ENCODE results near the gene MAGI1.

MAGI1 gene

GRCh38 chr3:65503776-65504175 is 534.9 kb downstream of the MAGI1 start:
- Mint-ChIP-seq H3K36me3 (no peaks in the 10 kb centered on the region), H3K4me3 (no peak overlapping the region), H3K4me1 (no peaks in the 10 kb centered on the region), H3K27me3 (no peaks in the 10 kb centered on the region), H3K27ac (no peak overlapping the region), H3K9me3 (peaks cover 7% of the 10 kb centered on the region)
- CTCF ChIA-PET, result no interaction called here
- DNase-seq, result no peak

GRCh38 chr3:65502526-65502925 is 536.2 kb downstream of the MAGI1 start:
- H3K27me3 Mint-ChIP-seq, result no peaks in the 10 kb centered on the region
- CTCF ChIA-PET, result no interaction called here
- H3K36me3 Mint-ChIP-seq, result no peaks in the 10 kb centered on the region
- no peak overlapping the region for H3K27ac Mint-ChIP-seq
- no peaks in the 10 kb centered on the region for H3K4me1 Mint-ChIP-seq
- peaks cover 3% of the 10 kb centered on the region for H3K9me3 Mint-ChIP-seq
- DNase-seq, result no peak
- H3K4me3 Mint-ChIP-seq, result no peak overlapping the region

GRCh38 chr3:65500398-65501306 is 538.1 kb downstream of the MAGI1 start:
- DNase-seq, result no peak
- no peak overlapping the region for H3K4me3 Mint-ChIP-seq
- no peaks in the 10 kb centered on the region for H3K4me1 Mint-ChIP-seq
- H3K27ac Mint-ChIP-seq, result no peak overlapping the region
- CTCF ChIA-PET, result no interaction called here
- peaks cover 3% of the 10 kb centered on the region for H3K9me3 Mint-ChIP-seq
- no peaks in the 10 kb centered on the region for H3K36me3 Mint-ChIP-seq
- H3K27me3 Mint-ChIP-seq, result no peaks in the 10 kb centered on the region

- H3K4me3 Mint-ChIP-seq, result no peak overlapping the region
- H3K27ac Mint-ChIP-seq, result no peak overlapping the region
- CTCF ChIA-PET, result no interaction called here
- no peaks in the 10 kb centered on the region for H3K4me1 Mint-ChIP-seq
- no peak for DNase-seq
- H3K36me3 Mint-ChIP-seq, result no peaks in the 10 kb centered on the region
- no peaks in the 10 kb centered on the region for H3K27me3 Mint-ChIP-seq
- H3K9me3 Mint-ChIP-seq, result peaks cover 3% of the 10 kb centered on the region
These were observed 540.9 kb downstream of the MAGI1 start for GRCh38 chr3:65497846-65498245.

GRCh38 chr3:65497236-65497635 is 541.5 kb downstream of the MAGI1 start:
- Mint-ChIP-seq H3K4me1 (no peaks in the 10 kb centered on the region), H3K36me3 (no peaks in the 10 kb centered on the region), H3K4me3 (no peak overlapping the region), H3K27me3 (no peaks in the 10 kb centered on the region), H3K9me3 (peaks cover 3% of the 10 kb centered on the region), H3K27ac (no peak overlapping the region)
- DNase-seq, result no peak
- CTCF ChIA-PET, result no interaction called here

GRCh38 chr3:65493938-65494337 is 544.8 kb downstream of the MAGI1 start:
- no peaks in the 10 kb centered on the region for H3K4me1 Mint-ChIP-seq
- H3K4me3 Mint-ChIP-seq, result no peak overlapping the region

GRCh38 chr3:65493371-65493882 is 545.3 kb downstream of the MAGI1 start:
- Mint-ChIP-seq H3K4me1 (no peaks in the 10 kb centered on the region), H3K4me3 (no peak overlapping the region), H3K27ac (no peak overlapping the region), H3K27me3 (no peaks in the 10 kb centered on the region), H3K9me3 (peaks cover 4% of the 10 kb centered on the region), H3K36me3 (no peaks in the 10 kb centered on the region)
- no peak for DNase-seq
- CTCF ChIA-PET, result no interaction called here

More at GRCh38 chr3:65493938-65494337, 544.8 kb downstream of the MAGI1 start:
- DNase-seq, result no peak
- Mint-ChIP-seq H3K27me3 (no peaks in the 10 kb centered on the region), H3K36me3 (no peaks in the 10 kb centered on the region), H3K9me3 (peaks cover 4% of the 10 kb centered on the region), H3K27ac (no peak overlapping the region)
- CTCF ChIA-PET, result no interaction called here

GRCh38 chr3:65492249-65492648 is 546.5 kb downstream of the MAGI1 start:
- Mint-ChIP-seq H3K36me3 (no peaks in the 10 kb centered on the region), H3K4me3 (no peak overlapping the region), H3K4me1 (no peaks in the 10 kb centered on the region), H3K27me3 (no peaks in the 10 kb centered on the region), H3K27ac (no peak overlapping the region), H3K9me3 (peaks cover 4% of the 10 kb centered on the region)
- CTCF ChIA-PET, result no interaction called here
- DNase-seq, result no peak

GRCh38 chr3:65490114-65490513 is 548.6 kb downstream of the MAGI1 start:
- H3K4me1 Mint-ChIP-seq, result no peaks in the 10 kb centered on the region
- CTCF ChIA-PET, result no interaction called here
- no peak for DNase-seq

GRCh38 chr3:65489253-65489652 is 549.5 kb downstream of the MAGI1 start:
- H3K4me3 Mint-ChIP-seq, result no peak overlapping the region
- H3K27ac Mint-ChIP-seq, result no peak overlapping the region
- peaks cover 8% of the 10 kb centered on the region for H3K9me3 Mint-ChIP-seq

More at GRCh38 chr3:65490114-65490513, 548.6 kb downstream of the MAGI1 start:
- Mint-ChIP-seq H3K4me3 (no peak overlapping the region), H3K36me3 (no peaks in the 10 kb centered on the region), H3K27me3 (no peaks in the 10 kb centered on the region), H3K9me3 (peaks cover 4% of the 10 kb centered on the region), H3K27ac (no peak overlapping the region)

GRCh38 chr3:65485826-65486469 is 552.8 kb downstream of the MAGI1 start:
- Mint-ChIP-seq H3K9me3 (peaks cover 5% of the 10 kb centered on the region), H3K36me3 (no peaks in the 10 kb centered on the region), H3K4me1 (no peaks in the 10 kb centered on the region), H3K4me3 (no peak overlapping the region), H3K27ac (no peak overlapping the region), H3K27me3 (no peaks in the 10 kb centered on the region)
- DNase-seq, result no peak
- CTCF ChIA-PET, result no interaction called here

More at GRCh38 chr3:65489253-65489652, 549.5 kb downstream of the MAGI1 start:
- CTCF ChIA-PET, result no interaction called here
- Mint-ChIP-seq H3K27me3 (no peaks in the 10 kb centered on the region), H3K36me3 (no peaks in the 10 kb centered on the region), H3K4me1 (no peaks in the 10 kb centered on the region)
- no peak for DNase-seq

- Mint-ChIP-seq H3K27ac (no peak overlapping the region), H3K27me3 (no peaks in the 10 kb centered on the region), H3K36me3 (no peaks in the 10 kb centered on the region), H3K4me3 (no peak overlapping the region), H3K9me3 (peaks cover 4% of the 10 kb centered on the region), H3K4me1 (no peaks in the 10 kb centered on the region)
- CTCF ChIA-PET, result no interaction called here
- DNase-seq, result no peak
These were observed 553.8 kb downstream of the MAGI1 start for GRCh38 chr3:65484964-65485363.

GRCh38 chr3:65483480-65483879 is 555.2 kb downstream of the MAGI1 start:
- no peak overlapping the region for H3K27ac Mint-ChIP-seq
- H3K4me3 Mint-ChIP-seq, result no peak overlapping the region
- H3K4me1 Mint-ChIP-seq, result no peaks in the 10 kb centered on the region
- no peaks in the 10 kb centered on the region for H3K27me3 Mint-ChIP-seq
- no peak for DNase-seq
- peaks cover 4% of the 10 kb centered on the region for H3K9me3 Mint-ChIP-seq
- H3K36me3 Mint-ChIP-seq, result no peaks in the 10 kb centered on the region
- CTCF ChIA-PET, result no interaction called here

GRCh38 chr3:65483011-65483410 is 555.7 kb downstream of the MAGI1 start:
- no peaks in the 10 kb centered on the region for H3K4me1 Mint-ChIP-seq
- no peak overlapping the region for H3K4me3 Mint-ChIP-seq
- CTCF ChIA-PET, result no interaction called here
- DNase-seq, result no peak
- no peak overlapping the region for H3K27ac Mint-ChIP-seq
- H3K9me3 Mint-ChIP-seq, result peaks cover 4% of the 10 kb centered on the region
- no peaks in the 10 kb centered on the region for H3K36me3 Mint-ChIP-seq
- no peaks in the 10 kb centered on the region for H3K27me3 Mint-ChIP-seq

- no peak for DNase-seq
- Mint-ChIP-seq H3K27me3 (no peaks in the 10 kb centered on the region), H3K4me1 (no peaks in the 10 kb centered on the region), H3K9me3 (peaks cover 4% of the 10 kb centered on the region), H3K36me3 (no peaks in the 10 kb centered on the region), H3K4me3 (no peak overlapping the region), H3K27ac (no peak overlapping the region)
- CTCF ChIA-PET, result no interaction called here
These were observed 557.6 kb downstream of the MAGI1 start for GRCh38 chr3:65481085-65481484.
